WTC11 (cell line): ENCODE data around the gene MAST4. TPM values are rescaled to one million over a fixed set of nuclear protein-coding genes. Genes with fewer than 3 reads are reported as not detected.
A peak's percentile ranks its signal among the peaks of the same experiment; 100 is the strongest.

Source experiments
- ATAC-seq: fragments of 200-7000 bp; cut with Tn5 transposase; 2 replicates; pipeline ENCODE4 v1.10.0; 2021; ENCODE audit warnings: mild to moderate bottlenecking, moderate library complexity
- CTCF ChIA-PET: fragments of 300-600 bp; sonication (Branson Sonifier 250); formaldehyde crosslinking; loops from one replicate; lab custom pipeline; 2021; ENCODE audit warnings: antibody characterized with exemption; lab: Charles Lee
- POLR2A ChIA-PET: fragments of 350-600 bp; sonication (Branson Sonifier 250); formaldehyde crosslinking; loops from one replicate; lab custom pipeline; 2021; ENCODE audit warnings: antibody characterized with exemption; lab: Charles Lee
- DNase-seq: peaks from one replicate; pipeline ENCODE4 v3.0.0; 2021; ENCODE audit warnings: low spot score
- H3K27ac Mint-ChIP-seq: 2 replicates; pipeline ENCODE4 v1.8.0; 2021; ENCODE audit warnings: mixed read lengths
- H3K27me3 Mint-ChIP-seq: 2 replicates; pipeline ENCODE4 v1.8.0; 2021; ENCODE audit warnings: low read depth, mild to moderate bottlenecking, moderate library complexity, mixed read lengths
- H3K36me3 Mint-ChIP-seq: 2 replicates; pipeline ENCODE4 v1.8.0; 2021; ENCODE audit warnings: mixed read lengths
- H3K4me1 Mint-ChIP-seq: 2 replicates; pipeline ENCODE4 v1.8.0; 2022; ENCODE audit warnings: mixed read lengths
- H3K4me3 Mint-ChIP-seq: 2 replicates; pipeline ENCODE4 v1.8.0; 2021; ENCODE audit warnings: mild to moderate bottlenecking, moderate library complexity, mixed read lengths
- H3K9me3 Mint-ChIP-seq: 2 replicates; pipeline ENCODE4 v1.8.0; 2021; ENCODE audit warnings: mixed read lengths
- ARID4B ChIP-seq: sonication (generic); formaldehyde crosslinking; IDR thresholded peaks from 2 replicates; pipeline ENCODE4 v1.8.0; 2023; ENCODE audit warnings: missing genetic modification reagents, mild to moderate bottlenecking, borderline replicate concordance
- CTCF ChIP-seq: fragments of 200-600 bp; IDR thresholded peaks from 2 replicates; pipeline ENCODE4 v1.8.0; 2022; ENCODE audit warnings: antibody characterized with exemption
- EMX1 ChIP-seq: fragments of 250-450 bp; sonication (Bioruptor Pico); IDR thresholded peaks from 2 replicates; pipeline ENCODE4 v1.8.0; 2021; ENCODE audit warnings: mild to moderate bottlenecking
- ESRRA ChIP-seq: sonication (generic); formaldehyde crosslinking; IDR thresholded peaks from 2 replicates; pipeline ENCODE4 v1.8.1; 2022; ENCODE audit warnings: mild to moderate bottlenecking, missing genetic modification reagents, borderline replicate concordance
- GABPB1 ChIP-seq: sonication (generic); formaldehyde crosslinking; IDR thresholded peaks from 2 replicates; pipeline ENCODE4 v1.8.1; 2023; ENCODE audit warnings: mild to moderate bottlenecking, missing genetic modification reagents
- GTF2I ChIP-seq: fragments of 250-450 bp; sonication (Bioruptor Pico); conservative IDR thresholded peaks from 2 replicates; pipeline ENCODE4 v1.4.0; 2021; ENCODE audit warnings: mild to moderate bottlenecking
- HMGXB4 ChIP-seq: sonication (generic); formaldehyde crosslinking; IDR thresholded peaks from 2 replicates; pipeline ENCODE4 v1.8.1; 2023; ENCODE audit warnings: mild to moderate bottlenecking, moderate library complexity, missing genetic modification reagents
- IRF1 ChIP-seq: sonication (generic); formaldehyde crosslinking; IDR thresholded peaks from 2 replicates; pipeline ENCODE4 v1.8.0; 2023; ENCODE audit warnings: missing genetic modification reagents
- PRDM15 ChIP-seq: sonication (generic); formaldehyde crosslinking; IDR thresholded peaks from 2 replicates; pipeline ENCODE4 v1.8.0; 2022; ENCODE audit warnings: missing genetic modification reagents
- RELA ChIP-seq: sonication (generic); formaldehyde crosslinking; IDR thresholded peaks from 2 replicates; pipeline ENCODE4 v1.8.1; 2022; ENCODE audit warnings: missing genetic modification reagents, mild to moderate bottlenecking, borderline replicate concordance
- USF1 ChIP-seq: sonication (generic); formaldehyde crosslinking; IDR thresholded peaks from 2 replicates; pipeline ENCODE4 v1.8.0; 2022; ENCODE audit warnings: mild to moderate bottlenecking, missing genetic modification reagents
- USF2 ChIP-seq: sonication (generic); formaldehyde crosslinking; IDR thresholded peaks from 2 replicates; pipeline ENCODE4 v1.8.1; 2023; ENCODE audit warnings: mild to moderate bottlenecking, missing genetic modification reagents, moderate library complexity
- ZNF138 ChIP-seq: sonication (generic); formaldehyde crosslinking; conservative IDR thresholded peaks from 2 replicates; pipeline ENCODE4 v1.8.1; 2022; ENCODE audit warnings: mild to moderate bottlenecking, moderate library complexity, missing genetic modification reagents
- ZNF416 ChIP-seq: fragments of 250-450 bp; sonication (Bioruptor Pico); IDR thresholded peaks from 2 replicates; pipeline ENCODE4 v1.9.0; 2021; ENCODE audit warnings: mild to moderate bottlenecking, inconsistent platforms
- ZSCAN18 ChIP-seq: fragments of 250-450 bp; sonication (Bioruptor Pico); IDR thresholded peaks from 2 replicates; pipeline ENCODE4 v2.1.2; 2022; ENCODE audit warnings: mild to moderate bottlenecking, moderate library complexity
- total RNA-seq: library from RNA; stranded (reverse); gene quantifications from 3 replicates; pipeline ENCODE4 v1.2.3, GENCODE V29; 2021

Gene MAST4
- total RNA-seq, 1 experiment from 2014 or later, result 8.0 TPM

GRCh38 chr5:66779528-66779927, 183.3 kb downstream of the MAST4 start (continued):
- TF ChIP-seq CTCF (no peak), ESRRA (CRISPR knock-in tag) (no peak), ZSCAN18 (no peak)

- H3K4me3 Mint-ChIP-seq, result no peak overlapping the region
- no peaks in the 10 kb centered on the region for H3K9me3 Mint-ChIP-seq
- H3K27me3 Mint-ChIP-seq, result no peaks in the 10 kb centered on the region
- no peak overlapping the region for H3K27ac Mint-ChIP-seq
- TF ChIP-seq PRDM15 (no peak), ZNF138 (CRISPR knock-in tag) (no peak), RELA (CRISPR knock-in tag) (no peak), IRF1 (CRISPR knock-in tag) (no peak), ZNF416 (CRISPR knock-in tag) (no peak), USF1 (CRISPR knock-in tag) (no peak), HMGXB4 (CRISPR knock-in tag) (no peak), GTF2I (CRISPR knock-in tag) (no peak)
- CTCF ChIA-PET, result interaction anchor here (1.5 kb wide), 1 partner anchor 482 kb away, joined by 4 read pairs; no protein-coding TSS in a partner anchor
- H3K36me3 Mint-ChIP-seq, result no peaks in the 10 kb centered on the region
- ATAC-seq (no peak), DNase-seq (no peak)
- peaks cover 12% of the 10 kb centered on the region for H3K4me1 Mint-ChIP-seq
- POLR2A ChIA-PET, result interaction anchor here (0.6 kb wide), 1 partner anchor 78 kb away, joined by 4 read pairs; no protein-coding TSS in a partner anchor
Measured at GRCh38 chr5:66788556-66788955, 192.4 kb downstream of the MAST4 start.

GRCh38 chr5:66789434-66789833, 193.2 kb downstream of the MAST4 start:
- ChIA-PET POLR2A (no interaction called here), CTCF (interaction anchor here (1.5 kb wide), 1 partner anchor 483 kb away, joined by 4 read pairs; no protein-coding TSS in a partner anchor)
- H3K9me3 Mint-ChIP-seq, result no peaks in the 10 kb centered on the region
- no peak overlapping the region for H3K27ac Mint-ChIP-seq
- peaks cover 12% of the 10 kb centered on the region for H3K4me1 Mint-ChIP-seq
- H3K4me3 Mint-ChIP-seq, result no peak overlapping the region
- peak; percentile 65 for ATAC-seq
- no peaks in the 10 kb centered on the region for H3K36me3 Mint-ChIP-seq
- no peaks in the 10 kb centered on the region for H3K27me3 Mint-ChIP-seq
- no peak for DNase-seq
- TF ChIP-seq USF2 (no peak), GABPB1 (CRISPR knock-in tag) (no peak), USF1 (CRISPR knock-in tag) (no peak), EMX1 (CRISPR knock-in tag) (no peak), ARID4B (no peak)
